Duodenal mucosa (tissue), 2 donors: ENCODE data around the gene RPS6KA4.
"Not testable (repeated sequence)": the region's sequence is repeated elsewhere in the genome, so short reads cannot be mapped to it uniquely, and the experiment has no call there.

ENCODE experiments used
- H3K27ac ChIP-seq: one replicate; pipeline ENCODE4 v1.7.0; 2013; ENCODE audit warnings: low read depth, low read length
- H3K27me3 ChIP-seq, 2 donors: one replicate each; pipeline ENCODE4 v1.7.0; 2013; ENCODE audit warnings: low read length in 2 of 2, control low read depth in 1 of 2; ENCODE audit not compliant: insufficient read depth in 2 of 2, control insufficient read depth in 1 of 2
- H3K36me3 ChIP-seq, 2 donors: one replicate each; pipeline ENCODE4 v1.7.0; 2013; ENCODE audit warnings: low read length in 2 of 2, control low read depth in 1 of 2; ENCODE audit not compliant: insufficient read depth in 2 of 2, control insufficient read depth in 1 of 2
- H3K4me1 ChIP-seq, 2 donors: one replicate each; pipeline ENCODE4 v1.7.0; 2013; ENCODE audit warnings: low read length in 2 of 2, control low read depth in 1 of 2; ENCODE audit not compliant: insufficient read depth in 2 of 2, control insufficient read depth in 1 of 2
- H3K4me3 ChIP-seq, 2 donors: one replicate each; pipeline ENCODE4 v1.7.0; 2013; ENCODE audit warnings: low read length in 2 of 2, low read depth in 1 of 2
- H3K9ac ChIP-seq, 2 donors: one replicate each; pipeline ENCODE4 v1.7.0; 2013; ENCODE audit warnings: low read length in 2 of 2, low read depth in 1 of 2
- H3K9me3 ChIP-seq, 2 donors: one replicate each; pipeline ENCODE4 v1.7.0; 2013; ENCODE audit warnings: low read length in 2 of 2, control low read depth in 1 of 2; ENCODE audit not compliant: control insufficient read depth in 1 of 2

The RPS6KA4 gene

DNA sequence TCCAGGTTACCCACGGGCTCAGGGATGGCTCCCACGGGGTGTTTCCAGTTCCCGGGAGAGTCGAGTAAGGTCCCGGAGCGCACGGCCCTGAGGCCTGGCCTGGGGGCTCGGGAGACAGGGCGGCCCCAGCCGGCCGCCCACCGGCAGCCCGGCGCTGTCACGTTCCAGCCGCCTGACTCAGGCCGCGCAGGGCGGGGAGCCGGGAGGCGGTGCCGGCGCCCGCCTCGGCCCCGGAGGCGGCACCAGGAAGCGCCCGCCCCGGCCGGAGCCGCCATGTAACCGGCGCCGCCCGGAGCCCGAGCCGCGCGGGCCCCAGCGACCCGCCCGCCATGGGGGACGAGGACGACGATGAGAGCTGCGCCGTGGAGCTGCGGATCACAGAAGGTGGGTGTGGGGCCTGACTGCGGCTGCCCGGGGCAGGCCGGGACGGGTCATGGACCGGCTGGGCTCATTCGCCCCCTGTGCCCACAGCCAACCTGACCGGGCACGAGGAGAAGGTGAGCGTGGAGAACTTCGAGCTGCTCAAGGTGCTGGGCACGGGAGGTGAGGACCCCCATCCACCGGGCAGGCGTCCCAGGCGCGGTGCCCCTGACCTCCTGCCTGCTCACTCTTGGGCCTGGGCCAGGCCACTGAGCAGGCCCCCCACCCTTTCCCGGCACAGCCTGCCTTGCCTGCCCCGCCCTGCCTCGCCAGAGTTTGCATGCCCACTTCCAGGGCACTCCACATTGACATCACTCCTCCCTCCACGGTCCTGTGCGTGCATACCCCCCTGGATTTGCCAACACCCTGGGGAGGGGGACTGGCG lies at the start of gene RPS6KA4:
Gene RPS6KA4 (plus strand): TSS at position 256 of the 805 bp plus-strand sequence. CDS start 74 bp downstream, at position 330.
- peak within 1 kb of the TSS; percentile 85 for H3K27ac ChIP-seq

DNA sequence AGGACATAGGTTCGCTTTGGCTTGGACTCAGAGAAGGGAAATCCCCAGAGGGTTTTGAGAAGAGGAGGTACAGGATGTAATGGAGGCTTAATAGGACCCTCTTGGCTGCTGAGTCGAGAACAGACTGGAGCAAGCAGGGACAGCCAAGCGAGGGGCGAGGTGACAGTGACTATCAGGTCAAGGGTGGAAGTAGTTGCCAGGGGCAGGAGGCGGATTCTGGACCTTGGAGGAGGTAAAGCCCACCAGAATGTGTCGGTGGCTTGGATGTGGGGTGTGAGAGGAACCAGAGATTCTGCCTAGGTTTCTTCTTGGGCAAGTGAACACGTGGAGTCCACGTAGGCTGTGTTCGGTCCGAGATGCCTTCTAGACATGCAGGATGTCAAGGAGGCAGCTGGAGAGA lies 46.0 kb upstream of the RPS6KA4 start:
- Histone ChIP-seq H3K36me3 (peaks cover 30 to 43% of the 10 kb centered on the region in 2 donors), H3K9ac (peak overlapping the region in 1 of 2 donors; percentile 43), H3K4me1 (peaks cover 22 to 37% of the 10 kb centered on the region in 2 donors), H3K27ac (no peak overlapping the region), H3K4me3 (no peak overlapping the region), H3K9me3 (no peaks in the 10 kb centered on the region), H3K27me3 (no peaks in the 10 kb centered on the region)

More for the DNA sequence above, at the start of gene RPS6KA4:
- Histone ChIP-seq H3K4me3 (peak within 1 kb of the TSS; percentile 90 to 93), H3K9me3 (no peaks in the 10 kb centered on the region), H3K36me3 (peaks cover 11 to 28% of the 10 kb centered on the region in 2 donors), H3K27me3 (no peaks in the 10 kb centered on the region), H3K4me1 (peaks cover 31 to 37% of the 10 kb centered on the region in 2 donors), H3K9ac (peak within 1 kb of the TSS; percentile 80 to 94)

DNA sequence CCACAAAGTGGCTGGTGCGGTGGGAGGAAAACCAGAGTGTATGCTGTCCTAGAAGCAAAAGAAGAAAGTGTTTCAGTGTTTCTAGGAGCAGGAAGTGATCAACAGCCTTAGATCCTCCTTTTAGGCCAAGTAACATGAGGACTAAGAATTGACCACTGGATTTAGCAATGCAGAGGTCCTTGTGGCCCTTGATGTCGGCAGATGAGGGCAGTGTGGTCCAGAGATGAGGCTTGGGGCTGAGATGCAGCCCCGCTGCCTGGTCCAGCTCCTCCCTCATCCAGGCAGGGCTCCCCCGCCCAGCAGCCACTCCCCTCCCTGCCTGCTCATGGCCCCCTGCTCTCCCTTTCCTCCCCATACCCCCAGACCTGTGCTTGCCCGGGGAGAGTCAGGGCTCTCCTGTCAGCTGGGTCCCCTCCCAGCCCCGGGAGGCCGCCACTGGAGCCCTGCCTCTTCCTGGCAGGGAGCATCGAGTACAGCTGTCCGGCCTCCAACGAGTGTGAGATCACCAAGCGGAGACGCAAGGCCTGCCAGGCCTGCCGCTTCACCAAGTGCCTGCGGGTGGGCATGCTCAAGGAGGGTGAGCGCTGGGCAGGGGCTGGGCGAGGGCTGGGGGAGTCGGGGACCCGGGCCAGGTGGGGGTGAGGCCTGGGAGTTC lies 45.3 kb upstream of the RPS6KA4 start:
- H3K9ac ChIP-seq = peak overlapping the region in 1 of 2 donors; percentile 43
- H3K27ac ChIP-seq = peak overlapping the region; percentile 20
- H3K4me1 ChIP-seq = peaks cover 22 to 37% of the 10 kb centered on the region in 2 donors
- H3K4me3 ChIP-seq = no peak overlapping the region
- no peaks in the 10 kb centered on the region for H3K27me3 ChIP-seq
- H3K9me3 ChIP-seq = no peaks in the 10 kb centered on the region
- peaks cover 30 to 41% of the 10 kb centered on the region in 2 donors for H3K36me3 ChIP-seq

DNA sequence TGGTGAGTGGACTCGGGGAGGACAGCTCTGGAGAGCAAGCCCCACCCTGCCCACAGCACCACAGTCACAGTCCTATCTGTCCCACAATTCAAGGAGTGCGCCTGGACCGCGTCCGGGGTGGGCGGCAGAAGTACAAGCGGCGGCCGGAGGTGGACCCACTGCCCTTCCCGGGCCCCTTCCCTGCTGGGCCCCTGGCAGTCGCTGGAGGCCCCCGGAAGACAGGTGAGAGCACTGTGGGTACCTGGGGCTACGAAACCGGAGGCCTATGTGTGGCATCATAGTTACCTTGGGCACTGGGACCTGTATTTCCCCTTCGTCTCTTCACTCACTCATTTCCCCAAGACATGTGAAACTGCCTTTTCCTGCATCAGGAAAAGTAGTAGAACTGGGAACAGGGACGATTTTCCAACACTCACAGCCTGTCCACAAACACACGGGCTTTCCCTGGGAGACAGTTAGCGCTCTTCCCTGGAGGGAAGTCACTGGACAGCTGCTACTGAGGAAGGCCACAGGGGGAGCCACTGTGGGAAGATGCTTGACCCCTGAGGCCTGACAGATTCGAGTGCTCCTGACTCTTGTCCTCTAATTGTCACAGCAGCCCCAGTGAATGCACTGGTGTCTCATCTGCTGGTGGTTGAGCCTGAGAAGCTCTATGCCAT lies 44.7 kb upstream of the RPS6KA4 start:
- no peaks in the 10 kb centered on the region for H3K9me3 ChIP-seq
- peaks cover 28 to 43% of the 10 kb centered on the region in 2 donors for H3K4me1 ChIP-seq
- no peak overlapping the region for H3K4me3 ChIP-seq
- no peak overlapping the region for H3K9ac ChIP-seq
- peak overlapping the region; percentile 20 for H3K27ac ChIP-seq
- peaks cover 30 to 41% of the 10 kb centered on the region in 2 donors for H3K36me3 ChIP-seq
- no peaks in the 10 kb centered on the region for H3K27me3 ChIP-seq

DNA sequence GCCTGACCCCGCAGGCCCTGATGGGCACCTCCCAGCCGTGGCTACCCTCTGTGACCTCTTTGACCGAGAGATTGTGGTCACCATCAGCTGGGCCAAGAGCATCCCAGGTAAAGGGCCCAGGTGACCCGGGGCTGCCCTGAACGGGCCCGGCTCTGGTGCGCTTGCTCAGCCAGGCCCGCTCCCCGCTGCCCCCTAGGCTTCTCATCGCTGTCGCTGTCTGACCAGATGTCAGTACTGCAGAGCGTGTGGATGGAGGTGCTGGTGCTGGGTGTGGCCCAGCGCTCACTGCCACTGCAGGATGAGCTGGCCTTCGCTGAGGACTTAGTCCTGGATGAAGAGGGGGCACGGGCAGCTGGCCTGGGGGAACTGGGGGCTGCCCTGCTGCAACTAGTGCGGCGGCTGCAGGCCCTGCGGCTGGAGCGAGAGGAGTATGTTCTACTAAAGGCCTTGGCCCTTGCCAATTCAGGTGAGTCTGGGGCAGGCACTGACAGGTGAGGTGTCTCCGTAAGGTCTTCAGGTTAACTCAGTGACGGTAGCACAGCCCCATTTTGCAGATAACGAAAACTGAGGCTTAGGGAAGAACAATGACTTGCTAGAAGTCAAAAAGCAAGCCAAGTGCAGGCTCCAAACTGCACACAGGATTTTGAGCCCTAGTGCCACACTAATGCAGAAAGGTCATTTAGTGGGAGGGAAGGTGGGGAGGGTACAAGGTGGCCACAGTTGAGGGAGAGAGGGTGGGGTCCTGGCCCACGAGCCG lies 44.0 kb upstream of the RPS6KA4 start:
- no peak overlapping the region for H3K9ac ChIP-seq
- H3K9me3 ChIP-seq = no peaks in the 10 kb centered on the region
- no peak overlapping the region for H3K27ac ChIP-seq
- H3K27me3 ChIP-seq = no peaks in the 10 kb centered on the region
- peaks cover 30 to 41% of the 10 kb centered on the region in 2 donors for H3K36me3 ChIP-seq
- no peak overlapping the region for H3K4me3 ChIP-seq
- peaks cover 32 to 47% of the 10 kb centered on the region in 2 donors for H3K4me1 ChIP-seq

DNA sequence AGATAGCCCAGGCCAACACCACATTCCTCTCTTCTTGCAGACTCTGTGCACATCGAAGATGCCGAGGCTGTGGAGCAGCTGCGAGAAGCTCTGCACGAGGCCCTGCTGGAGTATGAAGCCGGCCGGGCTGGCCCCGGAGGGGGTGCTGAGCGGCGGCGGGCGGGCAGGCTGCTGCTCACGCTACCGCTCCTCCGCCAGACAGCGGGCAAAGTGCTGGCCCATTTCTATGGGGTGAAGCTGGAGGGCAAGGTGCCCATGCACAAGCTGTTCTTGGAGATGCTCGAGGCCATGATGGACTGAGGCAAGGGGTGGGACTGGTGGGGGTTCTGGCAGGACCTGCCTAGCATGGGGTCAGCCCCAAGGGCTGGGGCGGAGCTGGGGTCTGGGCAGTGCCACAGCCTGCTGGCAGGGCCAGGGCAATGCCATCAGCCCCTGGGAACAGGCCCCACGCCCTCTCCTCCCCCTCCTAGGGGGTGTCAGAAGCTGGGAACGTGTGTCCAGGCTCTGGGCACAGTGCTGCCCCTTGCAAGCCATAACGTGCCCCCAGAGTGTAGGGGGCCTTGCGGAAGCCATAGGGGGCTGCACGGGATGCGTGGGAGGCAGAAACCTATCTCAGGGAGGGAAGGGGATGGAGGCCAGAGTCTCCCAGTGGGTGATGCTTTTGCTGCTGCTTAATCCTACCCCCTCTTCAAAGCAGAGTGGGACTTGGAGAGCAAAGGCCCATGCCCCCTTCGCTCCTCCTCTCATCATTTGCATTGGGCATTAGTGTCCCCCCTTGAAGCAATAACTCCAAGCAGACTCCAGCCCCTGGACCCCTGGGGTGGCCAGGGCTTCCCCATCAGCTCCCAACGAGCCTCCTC lies 43.1 kb upstream of the RPS6KA4 start:
- H3K36me3 ChIP-seq = peaks cover 31 to 40% of the 10 kb centered on the region in 2 donors
- not testable (repeated sequence) for H3K27me3 ChIP-seq, H3K27ac ChIP-seq, H3K4me3 ChIP-seq, H3K9ac ChIP-seq, H3K9me3 ChIP-seq
- H3K4me1 ChIP-seq = peaks cover 32 to 51% of the 10 kb centered on the region in 2 donors

DNA sequence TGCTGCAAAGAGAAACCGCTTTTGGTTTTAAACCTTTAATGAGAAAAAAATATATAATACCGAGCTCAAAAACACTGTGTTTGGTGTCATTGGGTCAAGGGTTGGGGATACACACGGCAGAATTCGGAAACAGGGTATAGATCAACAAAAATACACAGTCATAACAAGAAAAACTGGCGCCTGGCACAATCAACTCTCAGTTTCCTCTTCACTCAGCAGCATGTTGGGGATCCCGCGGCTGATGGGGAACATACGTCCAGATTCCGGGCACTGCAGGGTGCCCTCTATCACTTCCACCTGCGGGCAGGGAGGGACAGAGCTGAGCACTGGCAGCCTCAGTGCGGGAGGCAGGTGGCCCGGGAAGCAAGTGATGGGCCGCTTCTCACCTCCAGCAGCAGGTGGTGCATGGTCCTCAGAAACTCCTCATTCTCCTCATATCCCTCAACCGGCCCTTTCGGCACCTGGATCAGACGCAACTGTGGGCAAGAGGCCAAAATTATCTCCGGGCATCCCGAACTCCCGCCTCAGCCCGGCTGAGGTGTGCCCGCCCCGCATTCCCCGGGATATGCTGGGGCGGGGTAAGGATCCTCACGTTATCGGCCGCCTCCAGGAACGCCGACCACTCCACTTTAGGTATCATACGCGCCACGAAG lies 42.2 kb upstream of the RPS6KA4 start:
- no peaks in the 10 kb centered on the region for H3K27me3 ChIP-seq
- peaks cover 28 to 37% of the 10 kb centered on the region in 2 donors for H3K36me3 ChIP-seq
- peak overlapping the region; percentile 76 to 79 for H3K9ac ChIP-seq
- peak overlapping the region; percentile 75 to 87 for H3K4me3 ChIP-seq
- no peaks in the 10 kb centered on the region for H3K9me3 ChIP-seq
- peak overlapping the region; percentile 98 for H3K27ac ChIP-seq
- H3K4me1 ChIP-seq = peaks cover 38 to 56% of the 10 kb centered on the region in 2 donors

DNA sequence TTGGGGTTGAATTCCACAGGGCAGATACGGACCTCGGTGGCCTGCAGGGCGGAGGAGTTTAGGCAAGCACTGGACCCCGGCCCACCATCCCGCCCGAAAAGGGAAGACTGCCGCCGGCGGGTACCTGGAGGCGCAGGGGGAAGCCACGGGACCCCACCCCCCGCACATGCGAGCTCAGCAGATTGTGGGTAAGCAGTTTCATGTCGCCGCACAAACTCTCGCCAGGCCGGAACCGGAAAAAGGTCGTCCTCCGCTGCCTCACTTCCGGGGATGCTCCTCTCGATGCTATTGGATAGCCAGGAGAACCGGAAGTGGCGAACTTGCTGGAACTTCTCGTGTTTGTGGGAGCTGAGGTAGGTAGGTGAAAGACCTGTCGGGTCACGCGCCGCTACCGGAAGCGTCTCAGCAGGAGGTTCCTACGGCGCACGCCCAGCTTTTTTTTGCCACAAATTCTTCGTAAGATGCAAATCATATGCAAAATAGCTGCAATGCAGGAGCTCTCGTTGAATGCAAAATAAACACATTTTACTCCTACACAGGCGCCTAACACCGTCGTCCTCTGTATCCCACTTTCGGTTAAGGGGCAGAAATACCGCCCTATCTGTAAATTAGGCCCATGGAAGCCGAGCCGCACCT lies 41.5 kb upstream of the RPS6KA4 start, which contains the start of gene TRMT112:
Gene TRMT112 (minus strand): TSS at position 235 of the 636 bp plus-strand sequence. CDS start 33 bp downstream, at position 202.
- Histone ChIP-seq H3K4me3 (peak within 1 kb of the TSS; percentile 75 to 87), H3K9ac (peak within 1 kb of the TSS; percentile 79 to 95), H3K9me3 (no peaks in the 10 kb centered on the region), H3K27me3 (no peaks in the 10 kb centered on the region), H3K27ac (peak within 1 kb of the TSS; percentile 98), H3K36me3 (peaks cover 25 to 34% of the 10 kb centered on the region in 2 donors), H3K4me1 (peaks cover 44 to 62% of the 10 kb centered on the region in 2 donors)
